ENCODE measurements around the gene TMEM45A. TPM values are rescaled to one million over a fixed set of nuclear protein-coding genes. Genes with fewer than 3 reads are reported as not detected.

TMEM45A gene
- total RNA-seq, 1 experiment from 2014 or later: 0.73 TPM

DNA sequence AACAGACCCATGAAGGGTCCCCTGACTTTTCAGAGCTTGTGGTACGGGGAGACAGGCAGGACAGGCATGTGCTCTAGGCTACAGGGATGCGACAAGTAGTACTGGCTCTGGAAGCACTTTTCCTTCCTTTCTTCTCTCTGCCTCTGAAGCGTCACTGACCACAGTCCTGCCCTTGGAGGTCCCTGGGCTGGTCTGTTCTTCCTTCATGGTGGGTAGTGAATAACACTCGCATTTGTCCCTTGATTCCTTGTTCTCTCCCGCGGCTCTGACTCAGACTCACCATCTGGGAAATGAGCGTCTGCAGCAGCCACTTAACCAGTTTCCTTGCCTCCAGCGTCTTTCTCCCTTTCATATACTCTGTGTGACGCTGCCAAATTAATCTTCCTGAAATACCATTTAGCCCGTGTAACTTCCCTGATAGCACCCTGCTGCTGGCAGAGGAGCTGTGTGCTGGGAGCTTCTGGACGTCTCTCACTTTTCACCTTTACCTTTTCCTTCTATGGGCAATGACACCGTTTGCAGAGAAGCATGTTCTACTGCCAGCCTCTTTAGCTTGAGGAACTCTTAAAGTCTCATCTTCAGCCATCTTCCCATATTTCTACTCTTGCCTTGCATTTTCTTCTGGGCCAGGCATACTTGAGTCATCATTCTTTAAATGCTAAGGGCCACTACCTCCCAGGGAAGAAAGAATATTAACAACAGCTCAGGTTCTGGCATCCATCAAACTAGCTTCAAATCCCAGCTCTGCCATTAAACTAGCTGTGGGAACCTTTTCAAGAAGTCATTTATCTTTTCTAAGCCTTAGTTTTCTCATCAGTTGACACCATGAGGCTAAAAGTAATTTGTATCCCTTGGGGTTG, 33.6 kb downstream of the TMEM45A start:
- H3K9me3 Mint-ChIP-seq (ENCODE audit: low read depth, unreplicated experiment): no peaks in the 10 kb centered on the region
- intact Hi-C loops (cut with micrococcal nuclease; ENCODE audit: unreplicated experiment): no loop called here
- peak overlapping the region; percentile 57 for H3K4me3 Mint-ChIP-seq (ENCODE audit: low read depth, unreplicated experiment)
- peaks cover 4% of the 10 kb centered on the region for H3K36me3 Mint-ChIP-seq (ENCODE audit: insufficient read depth, unreplicated experiment)
- TF ChIP-seq, protein P1, sequence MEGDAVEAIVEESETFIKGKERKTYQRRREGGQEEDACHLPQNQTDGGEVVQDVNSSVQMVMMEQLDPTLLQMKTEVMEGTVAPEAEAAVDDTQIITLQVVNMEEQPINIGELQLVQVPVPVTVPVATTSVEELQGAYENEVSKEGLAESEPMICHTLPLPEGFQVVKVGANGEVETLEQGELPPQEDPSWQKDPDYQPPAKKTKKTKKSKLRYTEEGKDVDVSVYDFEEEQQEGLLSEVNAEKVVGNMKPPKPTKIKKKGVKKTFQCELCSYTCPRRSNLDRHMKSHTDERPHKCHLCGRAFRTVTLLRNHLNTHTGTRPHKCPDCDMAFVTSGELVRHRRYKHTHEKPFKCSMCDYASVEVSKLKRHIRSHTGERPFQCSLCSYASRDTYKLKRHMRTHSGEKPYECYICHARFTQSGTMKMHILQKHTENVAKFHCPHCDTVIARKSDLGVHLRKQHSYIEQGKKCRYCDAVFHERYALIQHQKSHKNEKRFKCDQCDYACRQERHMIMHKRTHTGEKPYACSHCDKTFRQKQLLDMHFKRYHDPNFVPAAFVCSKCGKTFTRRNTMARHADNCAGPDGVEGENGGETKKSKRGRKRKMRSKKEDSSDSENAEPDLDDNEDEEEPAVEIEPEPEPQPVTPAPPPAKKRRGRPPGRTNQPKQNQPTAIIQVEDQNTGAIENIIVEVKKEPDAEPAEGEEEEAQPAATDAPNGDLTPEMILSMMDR (IDR thresholded peaks at IDR 0.05; ENCODE audit: unreplicated experiment): no peak
- BruUV-seq (replicated peaks): no TSS peak
- H3K27me3 Mint-ChIP-seq (ENCODE audit: unreplicated experiment): no peaks in the 10 kb centered on the region
- peak overlapping the region; percentile 45 for H3K27ac Mint-ChIP-seq (ENCODE audit: unreplicated experiment)
- CTCF ChIA-PET: interaction anchor here (0.6 to 2.0 kb wide), 4 partner anchors 9 to 63 kb away, joined by 3 to 7 read pairs (median 5); partner anchors contain the start of gene TMEM45A
- DNase-seq: peak; percentile 39
- peaks cover 12% of the 10 kb centered on the region for H3K4me1 Mint-ChIP-seq (ENCODE audit: low read depth, unreplicated experiment)

DNA sequence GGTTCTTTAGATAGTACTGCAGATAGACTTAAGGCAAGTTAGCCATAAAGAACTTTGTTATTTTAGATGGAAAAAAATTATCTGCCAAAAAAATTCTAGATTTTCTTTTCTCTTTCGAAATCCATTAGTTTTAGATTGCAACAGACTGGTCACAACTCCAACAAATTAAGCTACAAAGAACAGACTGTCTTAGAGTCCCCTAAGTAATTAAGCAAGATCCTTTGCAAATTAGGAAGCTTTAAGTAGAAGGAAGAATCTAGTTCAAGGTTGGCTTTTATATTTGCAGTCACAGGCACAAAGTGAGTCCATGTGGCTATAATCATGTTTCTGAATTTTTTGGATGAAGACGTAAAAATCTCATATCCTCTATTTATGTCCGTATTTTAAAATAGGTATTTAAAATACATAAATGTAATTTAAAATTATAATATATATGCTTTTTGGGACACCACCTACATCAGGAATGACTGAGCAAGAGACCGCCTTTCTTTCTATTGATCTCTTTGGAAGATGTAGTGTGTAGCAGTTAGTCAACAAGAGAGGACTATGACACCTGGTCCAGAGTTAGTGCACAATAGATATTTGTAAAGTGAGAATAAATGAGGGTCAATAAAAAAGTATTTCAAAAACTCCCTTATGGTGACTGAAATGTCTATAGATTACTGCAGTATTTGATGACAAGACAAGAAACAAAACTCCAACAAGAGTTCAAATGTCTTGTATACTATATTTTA, 34.4 kb downstream of the TMEM45A start:
- no peaks in the 10 kb centered on the region for H3K27me3 Mint-ChIP-seq (ENCODE audit: unreplicated experiment)
- CTCF ChIA-PET: interaction anchor here (0.6 to 2.0 kb wide), 4 partner anchors 8 to 64 kb away, joined by 3 to 7 read pairs (median 5); partner anchors contain the start of gene TMEM45A

DNA sequence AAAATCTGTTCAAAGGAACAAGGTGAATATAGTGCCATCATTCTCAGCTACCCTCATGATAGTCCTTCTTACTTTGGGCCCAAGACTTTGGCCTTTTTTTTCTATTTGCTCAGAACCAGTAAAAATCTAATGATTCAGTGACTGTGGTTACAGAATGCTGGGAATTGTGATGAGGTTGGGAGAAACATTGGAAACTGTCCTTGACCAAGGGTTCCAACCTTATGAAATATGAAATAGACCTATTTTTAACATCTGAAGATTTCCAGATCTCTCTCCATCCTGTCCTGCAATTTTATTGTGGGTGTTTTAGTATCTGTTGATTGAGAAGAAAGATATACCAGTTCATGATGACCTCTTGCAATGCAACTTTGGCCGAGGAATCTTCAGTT, 34.9 kb downstream of the TMEM45A start:
- intact Hi-C loops (cut with micrococcal nuclease; ENCODE audit: unreplicated experiment): no loop called here
- Mint-ChIP-seq H3K36me3 (ENCODE audit: insufficient read depth, unreplicated experiment) (peaks cover 4% of the 10 kb centered on the region), H3K4me3 (ENCODE audit: low read depth, unreplicated experiment) (no peak overlapping the region), H3K4me1 (ENCODE audit: low read depth, unreplicated experiment) (peaks cover 12% of the 10 kb centered on the region), H3K27ac (ENCODE audit: unreplicated experiment) (no peak overlapping the region), H3K27me3 (ENCODE audit: unreplicated experiment) (no peaks in the 10 kb centered on the region), H3K9me3 (ENCODE audit: low read depth, unreplicated experiment) (no peaks in the 10 kb centered on the region)
- TF ChIP-seq, protein P1 (IDR thresholded peaks at IDR 0.05; ENCODE audit: unreplicated experiment): no peak
- DNase-seq: no peak
- CTCF ChIA-PET: interaction anchor here (1.4 kb wide), 1 partner anchor 8 kb away, joined by 5 read pairs; no protein-coding TSS in a partner anchor
- BruUV-seq (replicated peaks): no TSS peak

More for the DNA sequence above, 34.4 kb downstream of the TMEM45A start:
- no peak overlapping the region for H3K4me3 Mint-ChIP-seq (ENCODE audit: low read depth, unreplicated experiment)
- no peak for DNase-seq
- peaks cover 12% of the 10 kb centered on the region for H3K4me1 Mint-ChIP-seq (ENCODE audit: low read depth, unreplicated experiment)
- H3K27ac Mint-ChIP-seq (ENCODE audit: unreplicated experiment): peak overlapping the region; percentile 45
- H3K9me3 Mint-ChIP-seq (ENCODE audit: low read depth, unreplicated experiment): no peaks in the 10 kb centered on the region
- intact Hi-C loops (cut with micrococcal nuclease; ENCODE audit: unreplicated experiment): no loop called here
- H3K36me3 Mint-ChIP-seq (ENCODE audit: insufficient read depth, unreplicated experiment): peaks cover 4% of the 10 kb centered on the region
- TF ChIP-seq, protein P1 (IDR thresholded peaks at IDR 0.05; ENCODE audit: unreplicated experiment): no peak
- BruUV-seq (replicated peaks): no TSS peak

DNA sequence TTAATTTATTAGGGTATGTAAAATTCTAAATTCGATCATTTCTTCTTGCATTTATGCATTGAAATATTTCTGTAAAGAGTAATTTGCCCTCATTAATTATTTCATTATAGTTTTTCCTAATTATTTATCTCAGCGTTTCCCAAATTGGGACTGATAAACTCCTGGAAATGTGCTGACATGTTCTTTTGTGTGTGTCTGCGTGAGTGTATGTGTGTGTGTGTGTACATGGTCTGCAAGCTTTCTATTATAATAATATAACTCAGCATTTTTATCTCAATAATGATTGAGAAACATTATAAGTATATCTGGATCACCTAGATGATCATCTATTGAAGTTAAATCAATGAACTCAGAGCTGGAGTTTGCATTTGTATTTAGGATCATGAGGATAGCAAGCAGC, 38.7 kb downstream of the TMEM45A start:
- intact Hi-C loops (cut with micrococcal nuclease; ENCODE audit: unreplicated experiment): no loop called here
- Mint-ChIP-seq H3K27me3 (ENCODE audit: unreplicated experiment) (no peaks in the 10 kb centered on the region), H3K27ac (ENCODE audit: unreplicated experiment) (no peak overlapping the region), H3K9me3 (ENCODE audit: low read depth, unreplicated experiment) (no peaks in the 10 kb centered on the region), H3K4me1 (ENCODE audit: low read depth, unreplicated experiment) (peaks cover 19% of the 10 kb centered on the region), H3K36me3 (ENCODE audit: insufficient read depth, unreplicated experiment) (peaks cover 2% of the 10 kb centered on the region), H3K4me3 (ENCODE audit: low read depth, unreplicated experiment) (no peak overlapping the region)
- no TSS peak for BruUV-seq (replicated peaks)
- DNase-seq: no peak
- CTCF ChIA-PET: interaction anchor here (0.6 kb wide), 1 partner anchor 19 kb away, joined by 4 read pairs; no protein-coding TSS in a partner anchor
- TF ChIP-seq, protein P1 (IDR thresholded peaks at IDR 0.05; ENCODE audit: unreplicated experiment): no peak

Measured in Calu3 (cell line).